HFFc6 (cell line): ENCODE data around the gene NFAT5. TPM values are rescaled to one million over a fixed set of nuclear protein-coding genes. Genes with fewer than 3 reads are reported as not detected.

Experiments used
- DNase-seq: peaks from one replicate; pipeline ENCODE4 v3.0.0-alpha.2; 2018
- H3K27ac Mint-ChIP-seq: 2 replicates; pipeline ENCODE4 v1.8.0; 2020; ENCODE audit warnings: mild to moderate bottlenecking, mixed read lengths
- H3K27me3 Mint-ChIP-seq: 2 replicates; pipeline ENCODE4 v1.8.0; 2021; ENCODE audit warnings: mild to moderate bottlenecking, moderate library complexity, mixed read lengths; ENCODE audit not compliant: insufficient read depth
- H3K36me3 Mint-ChIP-seq: 2 replicates; pipeline ENCODE4 v1.8.0; 2021; ENCODE audit warnings: low read depth, mixed read lengths
- H3K4me1 Mint-ChIP-seq: 2 replicates; pipeline ENCODE4 v1.8.0; 2020; ENCODE audit warnings: low read depth, mixed read lengths
- H3K4me3 Mint-ChIP-seq: 2 replicates; pipeline ENCODE4 v1.8.0; 2020; ENCODE audit warnings: mild to moderate bottlenecking, moderate library complexity, mixed read lengths
- H3K9me3 Mint-ChIP-seq: 2 replicates; pipeline ENCODE4 v1.8.0; 2020; ENCODE audit warnings: mild to moderate bottlenecking, mixed read lengths
- total RNA-seq, 6 experiments: library from RNA; stranded (reverse); fragmentation: NEBNext Ultra II Directional; extraction: Animal tissue kit (Norgen Biotek cat#: 25700); gene quantifications; 2 replicates in 1 of 6; 3 replicates in 5 of 6; pipeline ENCODE4 v1.2.3, GENCODE V29; 2021
- TF ChIP-seq, protein P1 (sequence below): fragments of 200-600 bp; sonication (generic); IDR thresholded peaks from 2 replicates; pipeline ENCODE4 v1.5.0; 2021; ENCODE audit warnings: antibody characterized with exemption, mild to moderate bottlenecking

NFAT5 gene
- total RNA-seq, 6 experiments from 2014 or later: 52.0 to 114 (median 63.7) TPM

DNA sequence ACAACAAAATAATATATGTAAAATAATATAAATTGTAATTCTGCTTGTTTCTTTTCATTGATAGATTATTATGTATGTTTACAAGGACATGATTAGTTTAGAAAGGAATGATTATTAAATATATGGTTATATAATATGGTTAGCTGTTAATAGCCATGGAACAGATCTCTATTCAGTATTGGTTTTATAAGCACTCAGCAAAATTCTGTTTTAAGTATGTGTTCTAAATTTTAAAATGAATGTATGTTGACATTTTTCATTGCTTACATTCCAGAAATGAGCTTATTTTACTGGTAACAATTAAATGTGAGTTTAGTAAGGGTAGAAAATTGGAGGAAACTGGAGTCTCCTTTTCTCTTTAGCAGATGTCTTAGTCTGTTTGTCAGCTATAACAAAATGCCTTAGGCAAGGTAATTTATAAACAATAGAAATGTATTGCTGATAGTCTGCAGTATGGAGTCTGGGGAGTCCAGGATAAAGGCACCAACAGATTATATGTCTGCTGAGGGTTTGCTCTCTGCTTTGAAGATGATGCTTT, 45.4 kb downstream of the NFAT5 start:
- Mint-ChIP-seq H3K4me3 (peak overlapping the region; percentile 16; the same call in 1 of the 2 replicates), H3K36me3 (peaks cover 31% of the 10 kb centered on the region), H3K9me3 (no peaks in the 10 kb centered on the region), H3K27ac (peak overlapping the region; percentile 40; the same call in 1 of the 2 replicates), H3K27me3 (peaks cover 6% of the 10 kb centered on the region), H3K4me1 (peaks cover 75% of the 10 kb centered on the region)
- DNase-seq: no peak
- TF ChIP-seq, protein P1, sequence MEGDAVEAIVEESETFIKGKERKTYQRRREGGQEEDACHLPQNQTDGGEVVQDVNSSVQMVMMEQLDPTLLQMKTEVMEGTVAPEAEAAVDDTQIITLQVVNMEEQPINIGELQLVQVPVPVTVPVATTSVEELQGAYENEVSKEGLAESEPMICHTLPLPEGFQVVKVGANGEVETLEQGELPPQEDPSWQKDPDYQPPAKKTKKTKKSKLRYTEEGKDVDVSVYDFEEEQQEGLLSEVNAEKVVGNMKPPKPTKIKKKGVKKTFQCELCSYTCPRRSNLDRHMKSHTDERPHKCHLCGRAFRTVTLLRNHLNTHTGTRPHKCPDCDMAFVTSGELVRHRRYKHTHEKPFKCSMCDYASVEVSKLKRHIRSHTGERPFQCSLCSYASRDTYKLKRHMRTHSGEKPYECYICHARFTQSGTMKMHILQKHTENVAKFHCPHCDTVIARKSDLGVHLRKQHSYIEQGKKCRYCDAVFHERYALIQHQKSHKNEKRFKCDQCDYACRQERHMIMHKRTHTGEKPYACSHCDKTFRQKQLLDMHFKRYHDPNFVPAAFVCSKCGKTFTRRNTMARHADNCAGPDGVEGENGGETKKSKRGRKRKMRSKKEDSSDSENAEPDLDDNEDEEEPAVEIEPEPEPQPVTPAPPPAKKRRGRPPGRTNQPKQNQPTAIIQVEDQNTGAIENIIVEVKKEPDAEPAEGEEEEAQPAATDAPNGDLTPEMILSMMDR: no peak

GRCh38 chr16:69613378-69614154, 47.8 kb downstream of the NFAT5 start:
- Mint-ChIP-seq H3K9me3 (no peaks in the 10 kb centered on the region), H3K27ac (peak overlapping the region; percentile 59), H3K27me3 (peaks cover 12% of the 10 kb centered on the region), H3K4me3 (no peak overlapping the region; the same call in 1 of the 2 replicates), H3K36me3 (peaks cover 31% of the 10 kb centered on the region), H3K4me1 (peaks cover 78% of the 10 kb centered on the region)
- no peak for DNase-seq
- TF ChIP-seq, protein P1: no peak

DNA sequence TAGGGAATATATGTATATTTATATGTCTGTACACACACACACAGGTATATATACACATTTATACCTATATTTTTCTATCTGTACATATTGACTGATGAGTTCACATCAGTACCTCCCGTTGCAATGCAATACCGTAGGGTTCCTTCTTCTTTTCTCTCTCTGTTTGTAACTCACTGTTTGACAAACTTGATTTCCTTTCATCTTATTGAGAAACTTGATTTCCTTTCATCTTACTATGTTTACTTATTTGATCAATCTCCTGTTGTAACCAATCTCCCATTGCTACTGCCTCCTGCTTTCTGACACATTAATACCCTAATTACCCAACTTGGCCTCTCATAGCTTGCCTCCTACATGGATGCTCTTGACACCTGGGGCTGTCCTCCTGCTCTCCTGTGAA, 49.8 kb downstream of the NFAT5 start:
- peak overlapping the region; percentile 53 for H3K27ac Mint-ChIP-seq
- peaks cover 80% of the 10 kb centered on the region for H3K4me1 Mint-ChIP-seq
- H3K9me3 Mint-ChIP-seq: no peaks in the 10 kb centered on the region
- peaks cover 10% of the 10 kb centered on the region for H3K27me3 Mint-ChIP-seq
- peaks cover 30% of the 10 kb centered on the region for H3K36me3 Mint-ChIP-seq
- H3K4me3 Mint-ChIP-seq: no peak overlapping the region; the same call in 1 of the 2 replicates
- TF ChIP-seq, protein P1: no peak
- DNase-seq: no peak

- Mint-ChIP-seq H3K27me3 (peaks cover 10% of the 10 kb centered on the region), H3K9me3 (no peaks in the 10 kb centered on the region), H3K4me1 (peaks cover 80% of the 10 kb centered on the region), H3K27ac (no peak overlapping the region), H3K4me3 (no peak overlapping the region; the same call in 1 of the 2 replicates), H3K36me3 (peaks cover 34% of the 10 kb centered on the region)
- TF ChIP-seq, protein P1: no peak
- DNase-seq: no peak
Measured at GRCh38 chr16:69616082-69616481, 50.3 kb downstream of the NFAT5 start.

DNA sequence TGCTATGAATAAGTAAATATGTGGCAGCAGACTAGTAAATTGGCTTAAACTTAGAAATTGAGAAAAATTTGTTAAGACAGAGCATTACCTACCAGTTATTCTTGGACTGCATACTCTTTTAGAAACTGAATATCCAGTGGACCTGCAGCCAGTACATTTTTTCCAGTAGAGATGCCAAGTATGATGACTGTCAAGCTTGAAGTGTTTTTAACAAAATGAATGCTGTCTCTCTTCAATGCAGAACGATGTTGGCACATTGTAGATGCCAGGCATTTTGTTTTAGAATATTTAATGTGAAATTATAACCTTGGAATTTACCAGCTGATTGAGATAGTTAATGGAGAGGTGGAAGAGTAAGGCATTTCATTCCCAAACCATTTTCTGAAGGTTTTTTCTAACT, 52.5 kb downstream of the NFAT5 start:
- H3K27ac Mint-ChIP-seq: no peak overlapping the region
- peaks cover 33% of the 10 kb centered on the region for H3K36me3 Mint-ChIP-seq
- H3K4me3 Mint-ChIP-seq: no peak overlapping the region
- peaks cover 70% of the 10 kb centered on the region for H3K4me1 Mint-ChIP-seq
- peaks cover 6% of the 10 kb centered on the region for H3K27me3 Mint-ChIP-seq
- DNase-seq: no peak
- no peaks in the 10 kb centered on the region for H3K9me3 Mint-ChIP-seq
- TF ChIP-seq, protein P1: no peak
